ENCODE results near the gene NOD2. TPM values are rescaled to one million over a fixed set of nuclear protein-coding genes. Genes with fewer than 3 reads are reported as not detected.

The NOD2 gene
- polyA plus RNA-seq, 4 donors = 0.34 to 0.54 (median 0.46) TPM

- DNase-seq (ENCODE audit: low read depth in 4 of 4, low spot score in 3 of 4) = no peak
Observed at GRCh38 chr16:50774405-50774804, 81.0 kb downstream of the NOD2 start.

GRCh38 chr16:50774960-50775359 is 81.6 kb downstream of the NOD2 start:
- no peak for DNase-seq (ENCODE audit: low read depth in 4 of 4, low spot score in 3 of 4)

DNA sequence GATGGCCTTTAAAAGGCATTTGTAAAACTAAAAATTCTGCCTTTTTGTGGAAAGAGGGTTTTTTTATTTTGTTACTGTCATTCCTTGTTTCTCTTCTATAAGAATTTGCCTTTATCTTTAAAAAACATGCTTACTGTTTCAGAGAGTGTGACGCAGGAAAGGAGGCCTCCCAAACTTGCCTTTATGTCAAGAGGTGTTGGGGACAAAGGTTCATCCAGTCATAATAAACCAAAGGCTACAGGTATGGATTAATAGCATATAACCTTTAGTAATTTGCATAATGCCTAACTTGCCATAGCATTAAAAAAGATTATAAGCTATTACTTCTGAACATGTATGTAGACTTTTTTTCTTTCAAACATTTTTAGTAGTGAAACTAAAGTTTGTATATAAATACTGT is 82.6 kb downstream of the NOD2 start:
- DNase-seq (ENCODE audit: low read depth in 4 of 4, low spot score in 3 of 4) = no peak

- no peak for DNase-seq (ENCODE audit: low read depth in 4 of 4, low spot score in 3 of 4)
Observed at GRCh38 chr16:50778284-50779163, 85.1 kb downstream of the NOD2 start.

GRCh38 chr16:50781043-50781442 is 87.6 kb downstream of the NOD2 start:
- DNase-seq (ENCODE audit: low read depth in 4 of 4, low spot score in 3 of 4) = no peak

DNA sequence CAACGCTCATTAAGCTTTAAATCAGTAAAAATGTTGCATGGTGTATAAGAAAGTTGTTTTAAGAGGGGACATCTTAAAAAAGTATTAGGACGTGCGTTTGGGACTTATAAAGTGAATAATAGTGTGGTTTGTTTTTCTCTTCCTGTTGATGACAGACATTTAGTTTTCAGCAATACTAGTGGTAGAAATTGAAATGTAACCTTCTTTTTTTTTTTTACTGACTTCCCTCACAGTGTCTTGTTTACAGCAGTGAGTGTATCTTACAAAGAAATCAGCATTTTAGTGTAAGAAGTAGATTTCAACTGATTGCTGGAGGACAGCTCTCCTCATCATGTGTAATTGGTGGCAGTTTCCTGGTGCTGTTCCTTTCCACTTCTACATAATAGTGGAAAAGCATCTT is 88.1 kb downstream of the NOD2 start:
- no peak for DNase-seq (ENCODE audit: low read depth in 4 of 4, low spot score in 3 of 4)

Other genes starting within 250 kb of the NOD2 start
- 10 to 100 TPM in 3 of 4 donors, 1 to 10 TPM in 1; 8.3 to 13.3 (median 11.9) TPM for gene NKD1, start 145.2 kb upstream of the NOD2 start, polyA plus RNA-seq (ENCODE audit: insufficient read length in 4 of 4)
- under 1 TPM; 0.46 to 0.81 (median 0.61) TPM for gene SNX20, start 12.3 kb upstream of the NOD2 start, polyA plus RNA-seq (ENCODE audit: insufficient read length in 4 of 4)
- 10 to 100 TPM; 24.9 to 29.5 (median 26.8) TPM for gene CYLD, start 48.5 kb downstream of the NOD2 start, polyA plus RNA-seq (ENCODE audit: insufficient read length in 4 of 4)

All from left renal pelvis (tissue), 4 donors.